ENCODE data around the gene TMED8. TPM values are rescaled to one million over a fixed set of nuclear protein-coding genes. Genes with fewer than 3 reads are reported as not detected.

Gene TMED8
- polyA plus RNA-seq, 1 experiment = 4.2 TPM

DNA sequence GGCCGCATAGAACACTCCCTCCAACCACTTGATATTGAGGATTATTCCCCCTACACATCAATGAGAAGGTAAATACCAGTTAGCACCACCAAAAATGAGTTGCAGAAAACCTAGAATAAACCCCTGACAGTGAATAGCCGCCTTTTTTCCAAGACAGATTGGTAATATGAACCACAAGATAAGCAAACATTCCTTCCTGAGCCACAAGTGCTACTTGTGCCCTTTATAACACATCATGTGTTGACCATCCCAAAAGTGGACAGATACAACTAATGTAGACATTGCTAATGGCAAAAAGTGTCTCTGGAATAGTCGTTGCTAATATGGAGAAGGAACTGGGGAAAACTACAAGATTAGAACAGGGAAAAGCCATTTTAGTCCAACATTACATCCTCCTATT, 29.2 kb upstream of the TMED8 start:
- TF ChIP-seq, protein P1, sequence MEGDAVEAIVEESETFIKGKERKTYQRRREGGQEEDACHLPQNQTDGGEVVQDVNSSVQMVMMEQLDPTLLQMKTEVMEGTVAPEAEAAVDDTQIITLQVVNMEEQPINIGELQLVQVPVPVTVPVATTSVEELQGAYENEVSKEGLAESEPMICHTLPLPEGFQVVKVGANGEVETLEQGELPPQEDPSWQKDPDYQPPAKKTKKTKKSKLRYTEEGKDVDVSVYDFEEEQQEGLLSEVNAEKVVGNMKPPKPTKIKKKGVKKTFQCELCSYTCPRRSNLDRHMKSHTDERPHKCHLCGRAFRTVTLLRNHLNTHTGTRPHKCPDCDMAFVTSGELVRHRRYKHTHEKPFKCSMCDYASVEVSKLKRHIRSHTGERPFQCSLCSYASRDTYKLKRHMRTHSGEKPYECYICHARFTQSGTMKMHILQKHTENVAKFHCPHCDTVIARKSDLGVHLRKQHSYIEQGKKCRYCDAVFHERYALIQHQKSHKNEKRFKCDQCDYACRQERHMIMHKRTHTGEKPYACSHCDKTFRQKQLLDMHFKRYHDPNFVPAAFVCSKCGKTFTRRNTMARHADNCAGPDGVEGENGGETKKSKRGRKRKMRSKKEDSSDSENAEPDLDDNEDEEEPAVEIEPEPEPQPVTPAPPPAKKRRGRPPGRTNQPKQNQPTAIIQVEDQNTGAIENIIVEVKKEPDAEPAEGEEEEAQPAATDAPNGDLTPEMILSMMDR (IDR thresholded peaks at IDR 0.05; ENCODE audit: insufficient read depth, low read depth, low read length) = no peak
- no peaks in the 10 kb centered on the region for H3K27me3 ChIP-seq (ENCODE audit: control insufficient read depth, insufficient read depth, low read length)
- H3K36me3 ChIP-seq (ENCODE audit: control insufficient read depth, insufficient read depth, low read length) = no peaks in the 10 kb centered on the region
- ChIA-PET POLR2A (no interaction called here), CTCF (interaction anchor here (1.2 kb wide), 1 partner anchor 254 kb away, joined by 4 read pairs; no protein-coding TSS in a partner anchor)
- no peak for DNase-seq (ENCODE audit: low read depth)
- H3K4me3 ChIP-seq (ENCODE audit: low read depth, low read length) = no peak overlapping the region

DNA sequence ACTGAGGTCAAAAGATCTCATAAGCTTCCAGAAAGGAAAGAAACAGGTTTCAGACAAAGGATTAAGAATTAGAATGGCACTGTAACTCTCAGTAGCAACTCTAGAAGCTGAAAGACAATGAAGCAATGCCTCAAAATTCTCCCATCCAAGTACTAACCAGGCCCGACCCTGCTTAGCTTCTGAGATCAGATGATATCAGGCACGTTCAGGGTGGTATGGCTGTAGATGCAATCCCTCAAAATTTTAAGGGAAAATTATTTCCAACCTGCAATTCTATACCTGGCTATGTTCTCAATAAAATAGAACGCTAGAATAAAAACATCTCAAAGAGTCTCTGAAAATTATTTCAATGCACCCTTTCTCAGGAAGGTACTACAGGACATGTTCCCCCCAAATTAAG, 26.9 kb upstream of the TMED8 start:
- no peaks in the 10 kb centered on the region for H3K27me3 ChIP-seq (ENCODE audit: control insufficient read depth, insufficient read depth, low read length)
- H3K36me3 ChIP-seq (ENCODE audit: control insufficient read depth, insufficient read depth, low read length) = no peaks in the 10 kb centered on the region
- no peak for DNase-seq (ENCODE audit: low read depth)
- H3K4me3 ChIP-seq (ENCODE audit: low read depth, low read length) = no peak overlapping the region
- TF ChIP-seq, protein P1 (IDR thresholded peaks at IDR 0.05; ENCODE audit: insufficient read depth, low read depth, low read length) = no peak
- ChIA-PET POLR2A (no interaction called here), CTCF (no interaction called here)

DNA sequence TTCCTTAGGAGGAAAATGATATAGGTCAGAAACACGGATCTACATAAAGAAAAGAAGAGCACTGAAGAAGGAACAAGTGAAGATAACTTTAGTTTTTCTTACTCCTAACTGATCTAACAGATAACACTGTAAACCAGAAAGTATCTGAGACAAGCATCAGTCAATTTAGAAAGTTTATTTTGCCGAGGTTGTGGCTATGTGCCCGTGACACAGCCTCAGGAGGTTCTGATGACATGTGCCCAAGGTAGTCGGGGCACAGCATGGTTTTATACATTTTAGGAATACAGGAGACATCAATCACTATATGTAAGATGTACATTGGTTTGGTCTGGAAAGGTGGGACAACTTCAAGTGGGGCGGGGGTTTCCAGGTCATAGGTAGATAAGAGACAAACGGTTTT, 23.3 kb upstream of the TMED8 start:
- TF ChIP-seq, protein P1 (IDR thresholded peaks at IDR 0.05; ENCODE audit: insufficient read depth, low read depth, low read length) = no peak

DNA sequence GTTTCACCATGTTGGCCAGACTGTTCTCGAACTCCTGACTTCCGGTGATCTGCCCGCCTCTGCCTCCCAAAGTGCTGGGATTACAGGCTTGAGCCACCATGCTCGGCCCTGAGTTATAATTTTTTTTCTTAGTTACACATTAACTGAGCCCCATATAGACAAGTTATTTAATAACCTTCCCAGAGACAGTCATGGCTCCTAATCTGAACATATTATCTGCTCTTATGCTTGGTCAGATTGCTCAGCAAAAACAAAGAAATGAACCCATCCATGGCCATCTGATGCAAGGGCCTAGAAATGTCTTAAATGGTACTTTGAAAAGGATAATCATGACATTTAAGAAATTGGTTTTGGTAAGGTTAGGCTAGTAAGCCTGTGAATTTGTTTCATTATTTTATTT, 13.3 kb upstream of the TMED8 start:
- ChIA-PET POLR2A (no interaction called here), CTCF (no interaction called here)
- Histone ChIP-seq H3K27me3 (ENCODE audit: control insufficient read depth, insufficient read depth, low read length) (no peaks in the 10 kb centered on the region), H3K4me3 (ENCODE audit: low read depth, low read length) (no peak overlapping the region), H3K36me3 (ENCODE audit: control insufficient read depth, insufficient read depth, low read length) (no peaks in the 10 kb centered on the region)
- TF ChIP-seq, protein P1 (IDR thresholded peaks at IDR 0.05; ENCODE audit: insufficient read depth, low read depth, low read length) = no peak
- no peak for DNase-seq (ENCODE audit: low read depth)

More for the DNA sequence above, 23.3 kb upstream of the TMED8 start:
- no peak overlapping the region for H3K4me3 ChIP-seq (ENCODE audit: low read depth, low read length)
- no peaks in the 10 kb centered on the region for H3K27me3 ChIP-seq (ENCODE audit: control insufficient read depth, insufficient read depth, low read length)
- no peaks in the 10 kb centered on the region for H3K36me3 ChIP-seq (ENCODE audit: control insufficient read depth, insufficient read depth, low read length)
- ChIA-PET POLR2A (no interaction called here), CTCF (no interaction called here)
- DNase-seq (ENCODE audit: low read depth) = no peak

DNA sequence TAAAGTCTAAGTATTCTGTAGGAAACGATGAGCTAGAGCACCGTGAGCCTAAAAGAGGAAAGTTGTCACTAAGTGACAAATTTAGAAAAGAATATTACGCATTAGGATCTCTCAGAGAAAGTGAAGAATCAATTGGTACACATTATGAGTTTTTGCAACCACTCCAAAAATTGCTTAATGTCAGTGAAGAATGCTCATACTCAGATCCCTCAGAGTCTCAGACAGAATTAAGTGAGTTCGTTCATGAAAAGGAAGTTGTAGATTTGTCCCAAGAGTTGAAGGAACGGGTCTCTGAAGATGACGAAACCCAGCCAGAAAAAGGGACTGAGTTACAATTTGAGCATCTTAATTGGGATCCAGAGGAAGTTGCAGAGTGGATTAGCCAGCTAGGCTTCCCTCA, 1.8 kb upstream of the TMED8 start:
- no peak for DNase-seq (ENCODE audit: low read depth)
- H3K27me3 ChIP-seq (ENCODE audit: control insufficient read depth, insufficient read depth, low read length) = no peaks in the 10 kb centered on the region
- POLR2A ChIA-PET = no interaction called here
- CTCF ChIA-PET = no interaction called here
- TF ChIP-seq, protein P1 (IDR thresholded peaks at IDR 0.05; ENCODE audit: insufficient read depth, low read depth, low read length) = no peak
- no peak overlapping the region for H3K4me3 ChIP-seq (ENCODE audit: low read depth, low read length)
- no peaks in the 10 kb centered on the region for H3K36me3 ChIP-seq (ENCODE audit: control insufficient read depth, insufficient read depth, low read length)
